ENCODE measurements around the gene CYP4F2. TPM values are rescaled to one million over a fixed set of nuclear protein-coding genes. Genes with fewer than 3 reads are reported as not detected.
A peak's percentile ranks its signal among the peaks of the same experiment; 100 is the strongest.

The CYP4F2 gene
- polyA plus RNA-seq, 1 of the 3 experiments (the other 2 are of a cell fraction) = not detected

- H3K79me2 ChIP-seq (ENCODE audit: insufficient read depth) = no peaks in the 10 kb centered on the region
- H3K4me3 ChIP-seq (ENCODE audit: low read depth in 2 of 2, low read length in 1 of 2) = peak overlapping the region; percentile 70 to 77
- H3K36me3 ChIP-seq (replicated peaks in 1 of 2; ENCODE audit: control insufficient read depth in 1 of 2, insufficient read depth in 2 of 2, low read length in 1 of 2) = no peaks in the 10 kb centered on the region
- CTCF ChIA-PET = no interaction called here
- peak overlapping the region; percentile 94 for H2AFZ ChIP-seq (ENCODE audit: low read depth)
- H3K9ac ChIP-seq = peak overlapping the region; percentile 86; the same call in 1 of the 2 replicates
- peaks cover 4% of the 10 kb centered on the region for H3F3A ChIP-seq (replicated peaks; ENCODE audit: insufficient read depth)
- no peaks in the 10 kb centered on the region for H3K9me3 ChIP-seq
- 5% methylated on average over 9 of the region's 9 CpGs for WGBS (ENCODE audit: low lambda C conversion rate)
- DNase-seq = no peak
- peaks cover 23% of the 10 kb centered on the region; the same call in 1 of the 2 replicates for H3K27me3 ChIP-seq (ENCODE audit: insufficient read depth)
- H4K20me1 ChIP-seq (ENCODE audit: insufficient read depth) = no peaks in the 10 kb centered on the region
- peak overlapping the region; percentile 89 for H3K4me2 ChIP-seq
- H3K27ac ChIP-seq (ENCODE audit: low read depth in 2 of 2, low read length in 1 of 2) = peak overlapping the region in 1 of 2 experiments; percentile 80; a peak in 1 of 4 replicates
- TF ChIP-seq IRF3 (IDR thresholded peaks at IDR 0.05; ENCODE audit: low read depth, low read length) (no peak), FOSL2 (IDR thresholded peaks at IDR 0.05; ENCODE audit: borderline replicate concordance, low read depth) (no peak), NFIC (IDR thresholded peaks at IDR 0.05; ENCODE audit: borderline replicate concordance) (0 out of 2 replicates have a peak, but pooled peaks have one; percentile 0), MAX (IDR thresholded peaks at IDR 0.05; ENCODE audit: low read depth) (peak; percentile 39; the same call in 1 of the 2 replicates)
- H3K4me1 ChIP-seq (ENCODE audit: control insufficient read depth in 1 of 2, insufficient read depth in 2 of 2, low read depth in 1 of 2, low read length in 1 of 2) = peaks cover 2 to 4% of the 10 kb centered on the region in 2 experiments; a peak in 2 of 4 replicates
- POLR2A ChIA-PET = no interaction called here
- H3K9me2 ChIP-seq = no peaks in the 10 kb centered on the region
Measured at GRCh38 chr19:15837221-15837731, 60.6 kb downstream of the CYP4F2 start.

GRCh38 chr19:15836330-15837220 lies 61.3 kb downstream of the CYP4F2 start:
- DNase-seq = peak; percentile 88

More at GRCh38 chr19:15836330-15837220, 61.3 kb downstream of the CYP4F2 start:
- H3K4me2 ChIP-seq = peak overlapping the region; percentile 89
- peaks cover 30% of the 10 kb centered on the region for H3K27me3 ChIP-seq (ENCODE audit: insufficient read depth)
- peaks cover 4% of the 10 kb centered on the region for H3F3A ChIP-seq (replicated peaks; ENCODE audit: insufficient read depth)
- WGBS (ENCODE audit: low lambda C conversion rate) = 16% methylated on average over 13 of the region's 65 CpGs
- H3K9me3 ChIP-seq = no peaks in the 10 kb centered on the region
- ChIA-PET POLR2A (no interaction called here), CTCF (no interaction called here)
- no peaks in the 10 kb centered on the region for H4K20me1 ChIP-seq (ENCODE audit: insufficient read depth)
- H3K4me1 ChIP-seq (ENCODE audit: control insufficient read depth in 1 of 2, insufficient read depth in 2 of 2, low read depth in 1 of 2, low read length in 1 of 2) = peaks cover 2 to 4% of the 10 kb centered on the region in 2 experiments; a peak in 2 of 4 replicates
- peak overlapping the region in 1 of 2 experiments; percentile 80; a peak in 2 of 4 replicates for H3K27ac ChIP-seq (ENCODE audit: low read depth in 2 of 2, low read length in 1 of 2)
- H3K36me3 ChIP-seq (replicated peaks in 1 of 2; ENCODE audit: control insufficient read depth in 1 of 2, insufficient read depth in 2 of 2, low read length in 1 of 2) = no peaks in the 10 kb centered on the region
- no peaks in the 10 kb centered on the region for H3K79me2 ChIP-seq (ENCODE audit: insufficient read depth)
- peak overlapping the region; percentile 86 for H3K9ac ChIP-seq
- peak; percentile 82 for TF ChIP-seq GABPA (IDR thresholded peaks at IDR 0.05; ENCODE audit: low read depth)
- no peak; the same call in 1 of the 2 replicates for TF ChIP-seq MXI1 (IDR thresholded peaks at IDR 0.05; ENCODE audit: low read depth, low read length)
- TF ChIP-seq ZBTB33 (IDR thresholded peaks at IDR 0.05; ENCODE audit: borderline replicate concordance, low read depth) = no peak
- TF ChIP-seq NFIC (IDR thresholded peaks at IDR 0.05; ENCODE audit: borderline replicate concordance) = 0 out of 2 replicates have a peak, but pooled peaks have one; percentile 4
- peak; percentile 92 for TF ChIP-seq ELF1 (IDR thresholded peaks at IDR 0.05)
- peak; percentile 68 for TF ChIP-seq PBX3 (IDR thresholded peaks at IDR 0.05)
- TF ChIP-seq TAF1 (IDR thresholded peaks at IDR 0.05; ENCODE audit: borderline replicate concordance, low read depth, low read length) = peak; percentile 64
- peak; percentile 31; the same call in 1 of the 2 replicates for TF ChIP-seq POLR2AphosphoS5 (IDR thresholded peaks at IDR 0.05; ENCODE audit: low read depth, low read length)
- TF ChIP-seq EP300 (IDR thresholded peaks at IDR 0.05; ENCODE audit: borderline replicate concordance in 1 of 2, low read depth in 1 of 2, low read length in 1 of 2) = no peak
- H2AFZ ChIP-seq (ENCODE audit: low read depth) = peak overlapping the region; percentile 94
- no peaks in the 10 kb centered on the region for H3K9me2 ChIP-seq
- peak overlapping the region; percentile 70 to 77 for H3K4me3 ChIP-seq (ENCODE audit: low read depth in 2 of 2, low read length in 1 of 2)

Measured in SK-N-SH (cell line).